Nephron (organoid): ENCODE data around the gene HRAS.
A peak's percentile ranks its signal among the peaks of the same experiment; 100 is the strongest.

Experiments used
- H3K27ac Mint-ChIP-seq, 3 experiments: 2 replicates each; pipeline ENCODE4 v1.8.0; 2020; ENCODE audit warnings: mixed read lengths in 3 of 3, mild to moderate bottlenecking in 2 of 3, moderate library complexity in 1 of 3
- H3K27me3 Mint-ChIP-seq: 2 replicates; pipeline ENCODE4 v1.8.0; 2021; ENCODE audit warnings: low read depth, mild to moderate bottlenecking, moderate library complexity, mixed read lengths
- H3K36me3 Mint-ChIP-seq: 2 replicates; pipeline ENCODE4 v1.8.0; 2020; ENCODE audit warnings: low read depth, mixed read lengths
- H3K4me1 Mint-ChIP-seq: 2 replicates; pipeline ENCODE4 v1.8.0; 2020; ENCODE audit warnings: mixed read lengths
- H3K4me3 Mint-ChIP-seq, 3 experiments: 2 replicates each; pipeline ENCODE4 v1.8.0; 2020; ENCODE audit warnings: mild to moderate bottlenecking in 3 of 3, mixed read lengths in 3 of 3, moderate library complexity in 2 of 3
- H3K9me3 Mint-ChIP-seq: 2 replicates; pipeline ENCODE4 v1.8.0; 2020; ENCODE audit warnings: mixed read lengths
- CTCF ChIP-seq, 3 experiments: fragments of 200-600 bp; sonication (generic); IDR thresholded peaks; one replicate each; pipeline ENCODE4 v1.5.0; 2021; ENCODE audit warnings: antibody characterized with exemption in 3 of 3; ENCODE audit not compliant: unreplicated experiment in 3 of 3

HRAS gene

GRCh38 chr11:504053-504993, 31.1 kb downstream of the HRAS start:
- Mint-ChIP-seq H3K4me3 (peak overlapping the region; percentile 62 to 98 (median 81)), H3K36me3 (peaks cover 9% of the 10 kb centered on the region), H3K27me3 (no peaks in the 10 kb centered on the region), H3K9me3 (no peaks in the 10 kb centered on the region), H3K4me1 (peaks cover 16% of the 10 kb centered on the region), H3K27ac (peak overlapping the region in 1 of 3 experiments; percentile 75)
- TF ChIP-seq CTCF (IDR thresholded peaks at IDR 0.05; ENCODE audit: unreplicated experiment in 3 of 3) = no peak

- peaks cover 16% of the 10 kb centered on the region for H3K4me1 Mint-ChIP-seq
- H3K36me3 Mint-ChIP-seq = peaks cover 11% of the 10 kb centered on the region
- no peak overlapping the region for H3K27ac Mint-ChIP-seq
- H3K4me3 Mint-ChIP-seq = no peak overlapping the region
- H3K9me3 Mint-ChIP-seq = no peaks in the 10 kb centered on the region
- H3K27me3 Mint-ChIP-seq = no peaks in the 10 kb centered on the region
- no peak for TF ChIP-seq CTCF (IDR thresholded peaks at IDR 0.05; ENCODE audit: unreplicated experiment in 3 of 3)
Observed at GRCh38 chr11:503179-503981, 32.0 kb downstream of the HRAS start.

- no peak for TF ChIP-seq CTCF (IDR thresholded peaks at IDR 0.05; ENCODE audit: unreplicated experiment in 3 of 3)
- Mint-ChIP-seq H3K27me3 (peaks cover 2% of the 10 kb centered on the region), H3K4me1 (peaks cover 17% of the 10 kb centered on the region), H3K36me3 (peaks cover 19% of the 10 kb centered on the region), H3K27ac (no peak overlapping the region), H3K9me3 (peaks cover 1% of the 10 kb centered on the region), H3K4me3 (no peak overlapping the region)
Observed at GRCh38 chr11:502288-503178, 32.8 kb downstream of the HRAS start.

- TF ChIP-seq CTCF (IDR thresholded peaks at IDR 0.05; ENCODE audit: unreplicated experiment in 3 of 3) = no peak
- H3K4me1 Mint-ChIP-seq = peaks cover 24% of the 10 kb centered on the region
- H3K27ac Mint-ChIP-seq = no peak overlapping the region
- peaks cover 27% of the 10 kb centered on the region for H3K36me3 Mint-ChIP-seq
- H3K4me3 Mint-ChIP-seq = peak overlapping the region in 1 of 3 experiments; percentile 14
- H3K27me3 Mint-ChIP-seq = peaks cover 4% of the 10 kb centered on the region
- peaks cover 2% of the 10 kb centered on the region for H3K9me3 Mint-ChIP-seq
Observed at GRCh38 chr11:501683-502287, 33.6 kb downstream of the HRAS start.

GRCh38 chr11:501001-501682, 34.2 kb downstream of the HRAS start:
- no peak overlapping the region for H3K27ac Mint-ChIP-seq
- H3K27me3 Mint-ChIP-seq = peaks cover 4% of the 10 kb centered on the region
- H3K9me3 Mint-ChIP-seq = peaks cover 2% of the 10 kb centered on the region
- H3K4me1 Mint-ChIP-seq = peaks cover 18% of the 10 kb centered on the region
- no peak for TF ChIP-seq CTCF (IDR thresholded peaks at IDR 0.05; ENCODE audit: unreplicated experiment in 3 of 3)
- peaks cover 33% of the 10 kb centered on the region for H3K36me3 Mint-ChIP-seq
- H3K4me3 Mint-ChIP-seq = peak overlapping the region in 1 of 3 experiments; percentile 10
